Measurements from ENCODE around the gene PCGF3. TPM values are rescaled to one million over a fixed set of nuclear protein-coding genes. Genes with fewer than 3 reads are reported as not detected.

Gene PCGF3
- total and polyA plus RNA-seq, 2 experiments from 2014 or later = 21.0 to 26.0 TPM

- TF ChIP-seq EZH2phosphoT487 (IDR thresholded peaks at IDR 0.05; ENCODE audit: insufficient read depth, low read depth) = no peak
- TF ChIP-seq EZH2 (IDR thresholded peaks at IDR 0.05; ENCODE audit: insufficient read depth, poor library complexity, severe bottlenecking) = no peak
- Histone ChIP-seq H3K79me2 (ENCODE audit: insufficient read depth) (peaks cover 73% of the 10 kb centered on the region), H3K9me2 (ENCODE audit: insufficient read depth) (no peaks in the 10 kb centered on the region), H3K9ac (no peak overlapping the region), H3K4me2 (ENCODE audit: unreplicated experiment) (no peak overlapping the region), H4K20me1 (ENCODE audit: insufficient read depth) (peaks cover 3% of the 10 kb centered on the region), H3K27ac (no peak overlapping the region), H3K4me1 (ENCODE audit: insufficient read depth) (peaks cover 21% of the 10 kb centered on the region), H3K27me3 (replicated peaks; ENCODE audit: insufficient read depth) (no peaks in the 10 kb centered on the region), H3F3A (ENCODE audit: insufficient read depth) (peaks cover 67% of the 10 kb centered on the region), H3K9me3 (ENCODE audit: low read depth) (no peaks in the 10 kb centered on the region), H3K4me3 (no peak overlapping the region), H3K36me3 (ENCODE audit: low read depth) (peaks cover 14% of the 10 kb centered on the region), H2AFZ (no peak overlapping the region)
- no peak for DNase-seq
- WGBS, 2 experiments (ENCODE audit: low coverage in 1 of 2, low lambda C conversion rate in 2 of 2, missing lambda C conversion rate in 2 of 2) = 89 to 91% methylated on average over 15 of the region's 15 CpGs
- in situ Hi-C loops (cut with MboI) = no loop called here
These were observed 62.4 kb downstream of the PCGF3 start for GRCh38 chr4:768076-768475.

- Histone ChIP-seq H3F3A (ENCODE audit: insufficient read depth) (peaks cover 61% of the 10 kb centered on the region), H3K4me1 (ENCODE audit: insufficient read depth) (peaks cover 21% of the 10 kb centered on the region), H3K4me2 (ENCODE audit: unreplicated experiment) (no peak overlapping the region), H2AFZ (no peak overlapping the region), H3K27ac (no peak overlapping the region), H4K20me1 (ENCODE audit: insufficient read depth) (peaks cover 3% of the 10 kb centered on the region), H3K4me3 (no peak overlapping the region), H3K9me3 (ENCODE audit: low read depth) (no peaks in the 10 kb centered on the region), H3K36me3 (ENCODE audit: low read depth) (peaks cover 14% of the 10 kb centered on the region), H3K79me2 (ENCODE audit: insufficient read depth) (peaks cover 82% of the 10 kb centered on the region), H3K9me2 (ENCODE audit: insufficient read depth) (no peaks in the 10 kb centered on the region), H3K9ac (no peak overlapping the region), H3K27me3 (replicated peaks; ENCODE audit: insufficient read depth) (no peaks in the 10 kb centered on the region)
- 83 to 85% methylated on average over 12 of the region's 12 CpGs for WGBS, 2 experiments (ENCODE audit: low coverage in 1 of 2, low lambda C conversion rate in 2 of 2, missing lambda C conversion rate in 2 of 2)
- in situ Hi-C loops (cut with MboI) = no loop called here
- no peak for TF ChIP-seq EZH2 (IDR thresholded peaks at IDR 0.05; ENCODE audit: insufficient read depth, poor library complexity, severe bottlenecking)
- no peak for TF ChIP-seq EZH2phosphoT487 (IDR thresholded peaks at IDR 0.05; ENCODE audit: insufficient read depth, low read depth)
- DNase-seq = no peak
These were observed 63.4 kb downstream of the PCGF3 start for GRCh38 chr4:768995-769394.

- H3K27ac ChIP-seq = no peak overlapping the region
- H3F3A ChIP-seq (ENCODE audit: insufficient read depth) = peaks cover 61% of the 10 kb centered on the region
- H3K79me2 ChIP-seq (ENCODE audit: insufficient read depth) = peaks cover 87% of the 10 kb centered on the region
- no peak overlapping the region for H3K9ac ChIP-seq
- H3K27me3 ChIP-seq (replicated peaks; ENCODE audit: insufficient read depth) = no peaks in the 10 kb centered on the region
- peaks cover 14% of the 10 kb centered on the region for H3K36me3 ChIP-seq (ENCODE audit: low read depth)
- no peak for DNase-seq
- H4K20me1 ChIP-seq (ENCODE audit: insufficient read depth) = peaks cover 3% of the 10 kb centered on the region
- no peaks in the 10 kb centered on the region for H3K9me2 ChIP-seq (ENCODE audit: insufficient read depth)
- H3K4me2 ChIP-seq (ENCODE audit: unreplicated experiment) = no peak overlapping the region
- peaks cover 21% of the 10 kb centered on the region for H3K4me1 ChIP-seq (ENCODE audit: insufficient read depth)
- H3K4me3 ChIP-seq = no peak overlapping the region
- in situ Hi-C loops (cut with MboI) = no loop called here
- no peak overlapping the region for H2AFZ ChIP-seq
- WGBS, 2 experiments (ENCODE audit: low coverage in 1 of 2, low lambda C conversion rate in 2 of 2, missing lambda C conversion rate in 2 of 2) = 89 to 92% methylated on average over 19 of the region's 19 CpGs
- TF ChIP-seq EZH2 (IDR thresholded peaks at IDR 0.05; ENCODE audit: insufficient read depth, poor library complexity, severe bottlenecking) (no peak), EZH2phosphoT487 (IDR thresholded peaks at IDR 0.05; ENCODE audit: insufficient read depth, low read depth) (no peak)
- H3K9me3 ChIP-seq (ENCODE audit: low read depth) = no peaks in the 10 kb centered on the region
These were observed 63.9 kb downstream of the PCGF3 start for GRCh38 chr4:769511-769910.

- peaks cover 92% of the 10 kb centered on the region for H3K79me2 ChIP-seq (ENCODE audit: insufficient read depth)
- H3K36me3 ChIP-seq (ENCODE audit: low read depth) = peaks cover 18% of the 10 kb centered on the region
- no peak for TF ChIP-seq EZH2phosphoT487 (IDR thresholded peaks at IDR 0.05; ENCODE audit: insufficient read depth, low read depth)
- no peak for TF ChIP-seq EZH2 (IDR thresholded peaks at IDR 0.05; ENCODE audit: insufficient read depth, poor library complexity, severe bottlenecking)
- peaks cover 18% of the 10 kb centered on the region for H3K4me1 ChIP-seq (ENCODE audit: insufficient read depth)
- no peaks in the 10 kb centered on the region for H3K9me2 ChIP-seq (ENCODE audit: insufficient read depth)
- H3K27me3 ChIP-seq (replicated peaks; ENCODE audit: insufficient read depth) = no peaks in the 10 kb centered on the region
- H3K4me2 ChIP-seq (ENCODE audit: unreplicated experiment) = no peak overlapping the region
- DNase-seq = peak; percentile 38
- in situ Hi-C loops (cut with MboI) = no loop called here
- 90 to 91% methylated on average over 5 of the region's 5 CpGs for WGBS, 2 experiments (ENCODE audit: low coverage in 1 of 2, low lambda C conversion rate in 2 of 2, missing lambda C conversion rate in 2 of 2)
- H3F3A ChIP-seq (ENCODE audit: insufficient read depth) = peaks cover 56% of the 10 kb centered on the region
- H3K9ac ChIP-seq = no peak overlapping the region
- H4K20me1 ChIP-seq (ENCODE audit: insufficient read depth) = peaks cover 3% of the 10 kb centered on the region
- no peaks in the 10 kb centered on the region for H3K9me3 ChIP-seq (ENCODE audit: low read depth)
- H2AFZ ChIP-seq = no peak overlapping the region
- H3K4me3 ChIP-seq = no peak overlapping the region
- no peak overlapping the region for H3K27ac ChIP-seq
These were observed 64.4 kb downstream of the PCGF3 start for GRCh38 chr4:770022-770421.

GRCh38 chr4:771464-771863, 65.8 kb downstream of the PCGF3 start:
- in situ Hi-C loops (cut with MboI) = no loop called here
- Histone ChIP-seq H3K36me3 (ENCODE audit: low read depth) (peaks cover 28% of the 10 kb centered on the region), H3K4me3 (no peak overlapping the region), H3K4me2 (ENCODE audit: unreplicated experiment) (no peak overlapping the region), H3K9me2 (ENCODE audit: insufficient read depth) (no peaks in the 10 kb centered on the region), H4K20me1 (ENCODE audit: insufficient read depth) (peaks cover 3% of the 10 kb centered on the region), H2AFZ (no peak overlapping the region), H3K27ac (no peak overlapping the region), H3K4me1 (ENCODE audit: insufficient read depth) (peaks cover 4% of the 10 kb centered on the region; the same call in 1 of the 2 replicates), H3K27me3 (replicated peaks; ENCODE audit: insufficient read depth) (no peaks in the 10 kb centered on the region), H3K79me2 (ENCODE audit: insufficient read depth) (peaks cover 98% of the 10 kb centered on the region), H3F3A (ENCODE audit: insufficient read depth) (peaks cover 57% of the 10 kb centered on the region), H3K9ac (no peak overlapping the region), H3K9me3 (ENCODE audit: low read depth) (no peaks in the 10 kb centered on the region)
- WGBS, 2 experiments (ENCODE audit: low coverage in 1 of 2, low lambda C conversion rate in 2 of 2, missing lambda C conversion rate in 2 of 2) = 59 to 70% methylated on average over 6 of the region's 6 CpGs
- no peak for TF ChIP-seq EZH2 (IDR thresholded peaks at IDR 0.05; ENCODE audit: insufficient read depth, poor library complexity, severe bottlenecking)
- TF ChIP-seq EZH2phosphoT487 (IDR thresholded peaks at IDR 0.05; ENCODE audit: insufficient read depth, low read depth) = no peak
- no peak for DNase-seq

Data from GM23248 (cell line).